OCI-M1 (cell line): ENCODE results near the gene ARHGEF10L.
"Not testable (repeated sequence)": the region's sequence is repeated elsewhere in the genome, so short reads cannot be mapped to it uniquely, and the experiment has no call there.

ENCODE experiments used
- DNase-seq: peaks from one replicate; lab custom pipeline; 2025; lab: John Stamatoyannopoulos, UW

The ARHGEF10L gene

GRCh38 chr1:17612831-17613230 is 73.3 kb downstream of the ARHGEF10L start:
- DNase-seq: no peak

DNA sequence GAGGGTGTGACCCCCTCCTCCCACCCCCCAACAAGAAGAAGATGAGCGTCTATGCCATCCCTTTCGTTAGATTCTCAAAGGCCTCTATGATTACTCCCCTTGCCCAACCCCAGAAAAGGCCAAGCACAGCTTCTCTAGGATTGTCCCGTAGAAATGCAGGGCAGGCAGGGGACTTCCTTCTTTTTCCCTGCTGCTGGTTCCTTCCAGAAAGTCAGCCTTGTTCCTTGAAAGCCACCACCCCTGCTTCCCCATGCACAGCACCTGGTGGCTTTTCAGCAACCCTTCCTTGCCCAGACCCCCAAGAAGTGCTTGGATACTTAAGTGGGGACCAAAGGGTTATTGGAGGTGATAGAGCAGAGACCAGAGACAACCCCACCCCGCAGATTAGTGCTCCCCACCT is 75.1 kb downstream of the ARHGEF10L start:
- DNase-seq: no peak

DNA sequence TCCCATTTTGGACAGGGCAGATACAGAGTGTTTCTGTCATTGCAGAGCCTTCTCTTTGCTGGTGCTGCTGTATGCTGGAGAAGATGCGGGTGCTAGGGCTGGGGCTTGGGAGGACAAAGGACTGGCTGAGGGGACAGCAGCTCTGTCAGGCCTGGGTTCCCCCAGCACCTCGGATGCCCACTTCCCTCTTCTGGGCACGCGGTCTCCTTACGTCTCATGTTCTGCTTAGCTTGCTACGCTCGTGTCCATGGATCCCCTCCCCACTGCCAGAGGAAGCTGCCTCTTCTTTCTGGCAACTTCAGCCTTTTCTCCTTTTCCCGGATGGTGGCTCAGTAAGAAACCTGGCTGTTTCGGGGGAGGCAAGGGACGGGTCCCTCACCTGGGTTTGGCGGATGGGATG is 75.7 kb downstream of the ARHGEF10L start:
- no peak for DNase-seq

GRCh38 chr1:17615959-17616358 is 76.5 kb downstream of the ARHGEF10L start:
- no peak for DNase-seq

GRCh38 chr1:17616731-17617279 is 77.3 kb downstream of the ARHGEF10L start:
- no peak for DNase-seq

- DNase-seq: no peak
These were observed 78.5 kb downstream of the ARHGEF10L start for GRCh38 chr1:17617787-17618557.

GRCh38 chr1:17618558-17619247 is 79.2 kb downstream of the ARHGEF10L start:
- no peak for DNase-seq

DNA sequence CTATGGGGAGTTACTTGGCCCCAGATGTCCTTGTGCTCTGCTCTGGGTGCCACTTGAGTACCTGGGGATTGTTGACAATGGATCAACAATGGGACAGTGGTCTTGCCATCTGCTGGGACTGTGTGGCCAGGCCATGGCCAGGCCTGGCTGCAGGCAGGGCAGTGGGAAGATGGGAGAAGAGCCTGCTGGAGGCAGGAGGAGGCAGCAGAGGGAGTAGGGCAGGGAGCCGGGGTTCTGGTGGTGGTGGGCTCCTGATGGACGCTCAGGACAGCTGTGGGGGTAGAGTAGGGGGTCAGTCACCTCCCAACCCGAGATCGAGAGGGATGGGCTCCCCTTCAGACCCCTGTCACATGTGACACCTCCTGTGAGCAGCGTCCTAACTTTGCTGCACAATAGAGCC is 81.0 kb downstream of the ARHGEF10L start:
- no peak for DNase-seq

DNA sequence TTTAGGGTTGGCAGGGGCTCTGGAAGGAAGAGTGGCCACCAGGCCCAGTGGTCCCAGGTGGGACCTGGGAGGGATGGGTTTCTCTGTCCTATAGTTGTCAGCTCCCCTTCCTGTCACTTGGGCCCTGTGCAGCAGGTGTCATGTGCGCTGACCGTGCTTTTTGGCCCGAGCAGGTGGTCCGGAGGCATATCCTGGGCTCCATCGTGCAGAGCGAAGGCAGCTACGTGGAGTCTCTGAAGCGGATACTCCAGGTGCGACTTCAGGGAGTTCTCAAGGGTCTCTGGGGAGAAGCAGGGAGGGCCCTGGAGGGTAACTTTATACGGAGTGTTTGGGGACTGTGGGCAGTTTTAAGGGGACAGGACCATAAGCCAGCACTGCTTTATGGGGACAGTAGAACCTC is 82.2 kb downstream of the ARHGEF10L start:
- DNase-seq: no peak

DNA sequence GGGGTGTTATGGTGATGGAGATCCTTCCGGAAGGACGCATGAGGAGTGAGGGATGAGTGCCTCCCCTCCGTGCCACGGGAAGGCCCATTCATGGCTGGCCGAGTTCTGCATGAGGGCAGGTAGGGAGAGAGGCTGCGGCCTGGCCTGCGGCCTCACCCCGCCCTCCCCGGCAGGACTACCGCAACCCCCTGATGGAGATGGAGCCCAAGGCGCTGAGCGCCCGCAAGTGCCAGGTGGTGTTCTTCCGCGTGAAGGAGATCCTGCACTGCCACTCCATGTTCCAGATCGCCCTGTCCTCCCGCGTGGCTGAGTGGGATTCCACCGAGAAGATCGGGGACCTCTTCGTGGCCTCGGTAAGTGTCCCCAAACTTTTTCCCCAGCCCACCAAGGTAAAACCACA is 83.3 kb downstream of the ARHGEF10L start:
- no peak for DNase-seq

DNA sequence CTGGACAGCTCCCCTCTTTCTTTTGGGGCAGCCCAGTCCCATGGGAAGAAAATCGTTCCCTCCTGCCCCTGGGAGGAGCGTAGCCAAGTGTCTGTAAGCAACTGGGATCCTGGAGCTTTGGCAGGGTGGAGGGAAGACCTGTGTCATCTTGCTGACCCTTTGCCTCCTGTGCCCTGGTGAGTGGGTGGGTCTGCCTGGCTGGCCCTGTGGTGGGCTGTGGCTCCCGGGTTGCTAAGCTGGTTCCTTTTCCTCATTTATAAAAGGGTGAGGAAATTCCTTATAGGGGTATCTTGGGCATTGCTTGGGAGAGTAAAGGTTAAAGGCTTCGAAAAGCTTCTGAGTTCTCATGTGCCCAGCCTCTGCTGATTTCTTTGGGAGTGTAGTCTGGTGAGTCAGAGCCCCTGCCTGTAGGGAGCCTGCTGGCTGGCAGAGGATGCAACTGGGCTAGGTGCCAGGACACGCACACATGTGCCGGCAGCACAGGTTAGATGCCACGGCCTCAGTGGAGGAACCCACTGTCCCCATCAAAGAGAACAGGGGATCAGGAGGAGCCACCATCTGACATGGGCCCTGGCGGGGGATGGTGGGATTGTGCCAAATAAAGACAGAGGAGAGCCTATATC is 85.2 kb downstream of the ARHGEF10L start:
- DNase-seq: no peak

- no peak for DNase-seq
These were observed 87.9 kb downstream of the ARHGEF10L start for GRCh38 chr1:17627239-17628052.

DNA sequence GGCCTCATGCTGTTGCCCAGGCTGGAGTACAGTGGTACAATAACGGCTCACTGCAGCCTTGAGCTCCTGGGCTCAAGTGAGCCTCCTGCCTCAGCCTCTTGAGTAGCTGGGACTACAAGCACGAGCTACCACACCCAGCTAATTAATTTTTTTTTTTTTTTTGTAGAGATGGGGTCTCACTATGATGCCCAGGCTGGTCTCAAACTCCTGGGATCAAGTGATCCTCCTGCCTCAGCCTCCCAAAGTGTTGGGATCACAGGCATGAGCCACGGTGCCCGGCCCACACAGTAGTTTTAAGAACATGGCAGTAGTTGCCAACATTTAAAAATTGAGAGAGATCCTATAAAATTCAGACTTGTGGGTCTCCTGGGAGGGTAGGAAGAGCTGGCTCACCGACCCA is 89.5 kb downstream of the ARHGEF10L start:
- DNase-seq: not testable (repeated sequence)

DNA sequence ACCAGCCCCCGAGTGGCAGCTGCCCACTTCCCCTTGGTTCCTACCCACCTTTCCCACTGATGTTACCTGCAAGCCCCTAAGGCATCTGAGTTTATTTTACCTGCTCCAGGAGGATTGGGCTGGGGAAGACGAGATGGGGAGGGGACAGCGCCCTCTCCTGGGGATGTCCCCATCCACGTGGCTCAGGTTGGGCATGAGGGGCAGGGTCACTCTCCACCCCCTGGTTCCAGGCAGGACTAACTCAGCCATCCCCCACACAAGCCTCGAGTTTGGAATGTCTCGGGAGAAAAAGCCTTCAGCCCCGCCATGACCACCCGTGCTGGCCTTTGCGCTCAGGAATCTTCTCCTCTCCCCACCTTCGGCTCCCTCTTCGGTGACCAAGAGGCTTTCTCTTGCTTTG is 90.0 kb downstream of the ARHGEF10L start:
- no peak for DNase-seq

DNA sequence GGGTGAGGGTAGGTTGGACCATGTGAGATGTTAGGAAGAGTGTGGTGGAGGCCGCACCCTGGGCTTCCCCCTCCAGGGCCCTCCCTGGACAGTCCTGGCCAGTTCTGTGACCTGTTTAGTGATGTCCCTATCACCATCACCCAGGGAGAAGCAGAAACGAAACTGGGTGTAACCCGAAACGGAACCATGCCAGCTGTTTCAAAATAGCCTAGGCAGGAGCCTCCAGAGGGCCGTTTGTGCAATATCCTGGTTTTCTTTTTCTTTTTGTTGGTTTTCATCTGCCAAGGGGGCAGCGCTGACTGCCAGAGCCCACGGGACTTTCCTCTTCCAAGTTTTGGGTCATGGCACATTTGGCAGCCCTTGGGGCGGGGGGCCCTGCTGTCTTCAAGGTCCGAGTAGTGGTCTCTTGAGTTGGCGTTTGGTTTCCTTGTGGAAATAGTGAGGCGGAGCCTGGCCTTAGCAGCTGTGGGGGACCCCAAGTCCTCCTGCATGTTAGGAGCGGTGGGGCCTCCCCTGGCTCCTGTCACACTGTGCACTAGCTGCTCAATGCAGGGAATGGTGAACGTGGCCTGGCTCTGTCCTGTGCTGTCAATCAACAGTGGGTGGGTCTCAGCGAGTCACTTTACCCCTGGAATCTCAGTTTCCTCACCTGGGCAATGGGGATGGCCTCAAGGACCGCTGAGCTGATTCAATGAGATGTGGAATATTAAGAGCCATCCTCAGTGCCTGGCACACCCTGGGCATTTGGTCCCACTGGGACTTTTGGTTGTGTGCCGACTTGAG is 90.7 kb downstream of the ARHGEF10L start:
- DNase-seq: no peak

GRCh38 chr1:17630986-17631385 is 91.5 kb downstream of the ARHGEF10L start:
- DNase-seq: no peak

- no peak for DNase-seq
These were observed 91.9 kb downstream of the ARHGEF10L start for GRCh38 chr1:17631410-17631809.

- no peak for DNase-seq
These were observed 92.6 kb downstream of the ARHGEF10L start for GRCh38 chr1:17632106-17632505.

DNA sequence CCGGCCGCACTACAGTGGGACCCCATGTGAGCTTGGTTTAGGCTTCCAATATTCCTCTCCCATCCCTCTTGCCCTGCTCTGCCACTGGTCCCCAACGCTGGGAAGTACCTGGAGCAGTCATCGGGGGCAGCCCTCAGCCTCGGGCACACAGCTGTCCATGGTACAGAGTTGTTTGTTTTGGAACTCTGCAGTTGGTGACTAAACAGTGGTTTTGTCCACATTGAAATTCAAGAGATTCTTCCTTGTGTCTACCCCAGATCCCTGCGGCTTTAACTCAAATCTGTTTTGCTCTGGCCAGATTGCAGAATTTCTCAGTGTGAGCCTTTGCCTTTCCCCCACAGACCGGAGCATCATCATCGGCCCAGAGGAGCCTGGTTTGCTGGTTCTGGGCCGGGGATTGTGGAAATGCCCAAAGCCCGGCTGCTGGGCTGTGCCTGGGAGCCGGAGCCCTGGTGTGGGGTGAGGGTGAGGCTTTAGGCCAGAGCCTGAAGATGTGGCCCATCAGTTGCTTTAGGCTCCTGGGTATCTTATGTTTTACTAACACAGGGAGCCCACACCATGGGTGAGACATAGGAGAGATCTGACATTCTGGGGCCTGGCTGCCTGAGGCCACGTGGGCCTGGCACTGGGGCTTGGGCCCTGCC is 93.2 kb downstream of the ARHGEF10L start:
- no peak for DNase-seq

DNA sequence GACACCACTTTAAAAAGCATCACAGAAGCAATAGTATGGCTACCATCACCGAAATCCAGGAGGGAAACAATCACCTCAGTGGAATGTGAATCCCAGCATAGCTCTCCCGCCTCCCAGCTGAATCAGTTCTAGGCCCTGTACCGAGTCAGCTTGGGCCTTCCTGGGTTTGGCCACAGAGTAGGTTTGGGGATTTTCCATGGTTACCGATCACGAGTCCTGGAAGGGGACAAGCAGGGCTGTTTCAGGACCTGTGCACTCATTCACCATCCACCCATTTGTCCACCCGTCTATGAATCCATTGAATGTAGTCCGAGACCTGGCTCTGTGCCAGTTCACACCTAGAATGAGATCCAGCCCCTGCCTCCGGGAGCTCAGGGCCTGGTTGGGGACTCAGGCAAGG is 94.2 kb downstream of the ARHGEF10L start:
- DNase-seq: no peak

DNA sequence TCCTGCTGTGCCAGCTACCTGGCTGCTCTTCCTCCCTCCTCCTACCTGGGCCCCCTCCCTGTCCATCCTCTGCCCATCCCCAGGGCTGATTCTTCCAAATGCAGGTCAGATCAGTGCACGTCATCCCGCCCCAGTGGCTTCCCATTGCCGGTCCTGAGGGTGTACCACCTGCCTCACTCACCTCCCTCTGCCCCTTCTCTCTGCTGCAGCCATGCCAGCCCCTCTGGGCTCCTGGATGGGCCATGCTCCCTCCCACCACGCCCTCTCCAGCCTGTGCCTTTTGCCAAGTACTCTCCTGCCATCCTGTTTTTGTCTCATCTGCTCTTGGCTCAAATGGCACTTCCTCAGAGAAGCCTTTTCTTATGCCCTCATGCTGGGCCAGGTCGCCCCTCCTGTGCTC is 95.8 kb downstream of the ARHGEF10L start:
- no peak for DNase-seq
